Islet precursor cell (in vitro differentiated cells): Measurements from ENCODE around the gene GRAMD4.
"Not testable (repeated sequence)": the region's sequence is repeated elsewhere in the genome, so short reads cannot be mapped to it uniquely, and the experiment has no call there.

Experiments used
- DNase-seq: peaks from one replicate; pipeline ENCODE4 v3.0.0-alpha.2; 2018

The GRAMD4 gene

DNA sequence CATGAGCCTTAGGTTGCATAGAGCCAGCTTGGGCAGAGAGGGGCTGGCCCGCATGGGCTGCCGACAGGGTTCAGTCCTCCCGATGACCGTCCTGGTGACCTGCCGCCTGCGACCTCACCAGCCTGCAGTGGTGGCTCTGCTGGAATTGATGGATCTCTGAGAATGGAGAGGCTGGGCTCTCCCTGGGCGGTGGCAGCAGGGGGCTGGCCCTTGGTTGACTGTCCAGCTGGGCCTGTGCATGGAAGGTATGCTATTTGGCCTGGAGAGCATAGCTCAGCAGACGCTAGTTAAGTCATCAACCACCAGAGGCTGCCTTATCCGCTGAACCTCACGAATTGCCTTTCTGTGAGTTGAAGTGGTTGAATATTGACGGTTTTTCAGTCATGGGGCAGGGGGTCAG lies 19.7 kb downstream of the GRAMD4 start:
- DNase-seq, result no peak

DNA sequence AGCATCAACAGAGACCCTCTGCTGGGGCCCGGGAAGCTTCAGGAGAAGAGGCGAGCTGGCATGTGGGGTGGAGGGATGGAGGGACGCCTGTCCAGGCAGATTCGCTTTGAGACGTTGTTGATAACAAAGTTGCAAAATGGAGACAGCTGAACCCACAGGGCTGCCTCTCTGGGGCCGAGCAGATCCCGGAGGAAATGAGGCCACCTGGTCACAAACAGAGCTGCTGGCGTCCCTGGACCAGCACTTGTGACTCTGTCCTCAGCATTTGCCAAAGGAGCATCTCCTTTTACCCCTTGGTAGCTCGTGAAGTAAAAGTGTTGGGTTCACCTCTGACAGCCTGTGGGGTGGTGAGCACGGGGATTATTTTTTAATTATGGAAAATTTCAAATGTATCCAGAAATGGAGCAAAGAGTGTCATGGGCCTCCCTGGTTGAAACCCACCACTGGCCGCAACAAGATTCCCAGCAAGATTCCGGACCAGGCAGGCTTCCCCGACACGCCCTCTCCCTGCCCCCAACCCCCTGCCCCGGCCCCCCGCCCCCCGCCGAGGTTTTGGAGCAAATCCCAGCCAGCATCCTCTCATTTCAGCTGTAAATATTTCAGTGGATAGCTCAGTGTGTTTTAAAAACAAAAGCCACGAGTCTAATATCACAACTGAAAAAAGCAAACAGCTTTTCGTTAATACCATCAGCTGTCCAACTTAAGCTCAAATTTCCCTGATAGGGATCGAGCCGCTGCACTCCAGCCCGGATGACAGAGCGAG lies 20.3 kb downstream of the GRAMD4 start:
- DNase-seq, result no peak

DNA sequence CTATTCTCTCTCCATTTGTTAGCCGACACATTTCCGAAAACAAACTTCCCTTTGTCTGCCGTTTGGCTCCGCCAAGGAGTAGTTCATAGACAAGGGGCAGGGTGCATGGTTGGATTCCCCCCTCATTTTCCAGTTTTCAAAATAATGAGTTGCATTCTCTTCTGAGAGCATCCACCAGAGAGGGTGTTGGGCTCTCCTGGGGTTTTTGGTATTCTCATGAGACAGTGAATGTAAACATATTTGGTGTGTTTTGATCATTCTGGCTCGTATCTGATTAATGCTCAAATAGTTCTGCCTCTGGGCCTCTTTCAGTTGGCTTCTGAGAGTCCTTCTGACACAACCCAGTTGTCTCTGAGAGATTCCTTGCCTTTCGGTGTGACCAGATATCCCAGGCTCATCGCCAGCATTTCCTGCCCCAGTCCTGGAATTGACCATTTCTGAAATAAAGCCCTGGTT lies 21.7 kb downstream of the GRAMD4 start:
- no peak for DNase-seq

DNA sequence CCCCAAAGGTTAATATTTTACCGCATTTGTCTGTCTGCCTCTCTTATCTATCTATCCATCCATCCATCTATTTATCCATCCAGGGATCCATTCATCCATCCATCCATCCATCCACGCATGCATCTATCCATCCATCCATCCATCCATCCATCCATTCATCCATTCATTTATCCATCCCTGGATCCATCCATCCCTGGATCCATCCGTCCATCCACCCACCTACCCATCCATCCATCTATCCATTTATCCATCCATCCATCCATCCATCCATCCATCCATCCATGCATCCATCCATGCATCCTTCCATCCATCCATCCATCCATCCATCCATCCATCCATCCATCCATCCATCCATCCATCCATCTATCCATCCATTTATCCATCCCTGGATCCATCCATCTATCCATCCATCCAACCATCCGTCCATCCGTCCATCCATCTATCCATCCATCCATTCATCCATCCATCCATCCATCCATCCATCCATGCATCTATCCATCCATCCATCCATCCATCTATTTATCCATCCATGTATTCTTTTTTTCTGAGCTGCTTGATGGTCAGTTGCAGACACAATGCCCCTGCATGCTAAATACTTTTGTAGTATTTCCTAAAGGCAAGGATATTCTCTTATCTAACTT lies 22.8 kb downstream of the GRAMD4 start:
- not testable (repeated sequence) for DNase-seq

DNA sequence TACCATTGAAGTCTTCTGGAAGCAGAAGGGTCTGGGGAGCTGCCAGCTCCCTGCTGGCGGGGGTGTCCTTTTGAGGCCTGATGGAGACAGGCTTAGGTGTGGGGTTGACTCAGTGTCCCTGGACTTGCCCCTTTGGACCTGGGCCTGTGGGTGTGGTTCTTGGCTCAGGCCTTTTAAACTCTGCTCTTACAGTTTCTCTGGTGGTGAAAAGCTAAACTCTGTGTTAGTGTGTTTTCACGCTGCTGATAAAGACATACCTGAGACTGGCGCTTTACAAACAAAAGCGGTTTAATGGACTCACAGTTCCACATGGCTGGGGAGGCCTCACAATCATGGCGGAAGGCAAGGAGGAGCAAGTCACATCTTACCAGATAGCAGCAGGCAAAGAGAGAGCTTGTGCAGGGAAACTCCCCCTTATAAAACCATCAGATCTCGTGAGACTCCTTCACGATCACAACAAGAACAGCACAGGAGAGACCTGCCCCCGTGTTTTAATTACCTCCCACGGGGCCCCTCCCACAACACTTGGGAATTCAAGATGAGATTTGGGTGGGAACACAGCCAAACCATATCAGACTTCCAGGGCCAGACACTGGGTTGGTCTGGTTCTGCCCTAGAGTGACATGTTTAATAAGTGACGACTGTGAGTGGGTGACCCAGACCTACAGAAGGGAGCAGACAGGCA lies 26.5 kb downstream of the GRAMD4 start:
- no peak for DNase-seq

DNA sequence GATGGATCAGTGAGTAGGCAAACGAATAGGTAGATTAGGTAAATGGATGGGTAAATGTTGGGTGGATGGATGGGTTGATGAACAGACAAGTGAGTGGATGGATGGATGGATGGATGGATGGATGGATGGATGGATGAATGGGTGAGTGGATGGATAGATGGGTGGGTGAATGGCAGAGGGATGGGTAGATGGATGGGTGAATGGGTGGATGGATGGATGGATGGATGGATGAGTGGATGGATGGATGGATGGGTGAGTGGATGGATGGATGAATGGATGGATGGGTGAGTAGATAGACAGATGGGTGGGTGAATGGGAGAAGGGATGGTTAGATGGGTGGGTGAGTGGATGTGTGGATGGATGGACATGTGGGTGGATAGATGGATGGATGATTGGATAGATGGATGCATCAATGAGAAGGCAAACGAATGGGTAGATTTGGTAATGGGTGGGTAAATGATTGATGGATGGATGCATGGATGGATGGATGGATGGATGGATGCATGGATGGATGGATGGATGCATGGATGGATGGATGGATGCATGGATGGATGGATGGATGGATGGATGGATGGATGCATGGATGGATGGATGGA lies 28.1 kb downstream of the GRAMD4 start:
- not testable (repeated sequence) for DNase-seq

DNA sequence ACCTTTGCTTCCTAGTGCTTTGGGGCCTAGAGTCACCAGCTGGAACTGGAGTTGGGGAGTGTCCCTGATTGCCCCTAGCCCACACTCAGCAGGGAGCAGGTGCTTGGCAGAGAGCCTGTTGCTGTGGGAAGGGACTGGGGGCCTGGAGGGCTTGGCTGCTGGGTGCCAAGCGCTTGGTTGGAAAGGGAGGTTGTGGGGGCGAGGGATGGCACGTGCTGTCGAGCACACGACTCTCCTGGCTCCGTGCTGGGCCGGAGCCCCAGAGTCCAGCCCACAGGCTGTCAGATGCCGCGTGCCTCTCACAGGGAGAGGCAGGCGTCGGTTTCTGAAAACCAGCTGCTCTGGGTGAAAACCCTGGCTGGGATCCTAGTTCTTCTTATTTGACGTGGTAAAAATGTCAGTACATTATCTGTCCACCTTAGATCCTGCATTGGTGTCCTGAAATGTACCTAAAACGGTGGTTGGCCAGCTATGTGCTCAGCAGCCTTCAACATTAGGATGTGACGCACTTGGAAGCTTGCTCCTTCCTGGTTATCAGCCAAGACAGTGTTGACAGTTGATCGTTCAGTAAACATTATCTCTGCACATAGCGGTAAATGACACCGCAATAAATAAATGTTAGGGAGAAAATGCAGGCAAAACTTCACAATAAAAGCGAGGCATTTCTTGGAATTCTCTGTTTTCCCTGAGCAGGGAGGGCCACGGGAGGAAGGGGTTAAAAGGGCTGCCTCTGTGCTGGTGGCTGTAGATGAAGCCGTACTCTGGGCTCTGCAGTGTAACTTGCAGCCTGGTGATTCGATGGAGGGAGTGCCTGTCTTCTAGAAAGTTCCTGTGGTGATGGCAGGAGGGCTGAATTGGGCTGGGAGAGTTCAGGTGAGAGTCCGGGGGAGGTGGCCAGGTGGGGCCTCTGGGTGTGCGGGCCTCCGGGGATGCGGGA lies 29.2 kb downstream of the GRAMD4 start:
- DNase-seq, result no peak

DNA sequence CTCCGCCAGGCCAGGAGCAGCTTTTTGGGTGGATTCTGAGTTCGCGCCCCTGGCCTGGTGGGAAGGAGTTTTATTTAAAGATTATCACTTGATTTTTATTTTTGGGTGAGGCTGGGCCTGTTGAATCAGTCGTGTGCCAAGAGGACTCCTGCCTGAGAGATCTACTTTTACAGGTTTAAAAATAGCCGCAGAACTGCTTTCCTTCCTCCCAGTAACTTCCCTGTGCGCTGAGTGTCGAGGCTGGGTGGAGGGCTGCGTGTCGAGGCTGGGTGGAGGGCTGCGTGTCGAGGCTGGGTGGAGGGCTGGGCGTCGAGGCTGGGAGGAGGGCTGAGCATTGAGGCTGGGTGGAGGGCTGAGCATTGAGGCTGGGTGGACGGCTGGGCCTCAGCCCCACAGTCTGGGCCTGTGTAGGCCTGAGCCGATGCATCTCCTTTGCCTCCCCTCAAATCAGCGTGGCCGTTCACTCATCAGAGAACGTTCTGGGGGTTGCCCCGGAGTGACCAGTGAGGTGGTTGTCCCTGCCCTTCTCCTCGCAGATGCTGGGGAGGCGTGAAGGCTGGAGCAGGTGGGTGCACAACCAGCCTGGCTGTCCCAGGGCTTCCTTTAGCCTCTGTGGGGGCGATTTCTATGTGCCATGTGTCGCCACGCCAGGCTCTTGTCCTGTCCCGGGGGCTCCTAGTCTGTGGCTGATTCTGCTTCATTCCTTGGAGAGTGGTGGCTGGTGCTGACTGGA lies 30.1 kb downstream of the GRAMD4 start:
- DNase-seq, result no peak

DNA sequence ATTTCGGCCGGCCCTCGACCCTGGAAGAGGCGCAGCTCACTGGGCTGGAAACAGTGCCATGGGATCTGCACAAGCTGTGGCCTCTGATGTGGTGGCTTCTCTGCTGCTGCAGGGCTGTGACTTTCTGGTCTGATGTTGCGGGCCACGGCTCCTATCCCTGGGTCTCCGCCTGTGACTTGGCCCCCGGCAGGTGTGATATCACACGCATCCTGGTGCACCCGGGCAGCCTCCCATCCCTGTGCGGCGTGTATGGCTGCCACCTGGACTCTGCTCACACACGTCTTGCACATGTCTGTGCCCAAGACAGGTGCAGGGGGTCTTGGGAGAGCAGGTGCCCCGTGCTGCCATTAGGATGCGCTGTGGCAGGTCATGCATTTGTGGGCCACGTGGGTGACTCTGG lies 31.1 kb downstream of the GRAMD4 start:
- DNase-seq, result no peak

DNA sequence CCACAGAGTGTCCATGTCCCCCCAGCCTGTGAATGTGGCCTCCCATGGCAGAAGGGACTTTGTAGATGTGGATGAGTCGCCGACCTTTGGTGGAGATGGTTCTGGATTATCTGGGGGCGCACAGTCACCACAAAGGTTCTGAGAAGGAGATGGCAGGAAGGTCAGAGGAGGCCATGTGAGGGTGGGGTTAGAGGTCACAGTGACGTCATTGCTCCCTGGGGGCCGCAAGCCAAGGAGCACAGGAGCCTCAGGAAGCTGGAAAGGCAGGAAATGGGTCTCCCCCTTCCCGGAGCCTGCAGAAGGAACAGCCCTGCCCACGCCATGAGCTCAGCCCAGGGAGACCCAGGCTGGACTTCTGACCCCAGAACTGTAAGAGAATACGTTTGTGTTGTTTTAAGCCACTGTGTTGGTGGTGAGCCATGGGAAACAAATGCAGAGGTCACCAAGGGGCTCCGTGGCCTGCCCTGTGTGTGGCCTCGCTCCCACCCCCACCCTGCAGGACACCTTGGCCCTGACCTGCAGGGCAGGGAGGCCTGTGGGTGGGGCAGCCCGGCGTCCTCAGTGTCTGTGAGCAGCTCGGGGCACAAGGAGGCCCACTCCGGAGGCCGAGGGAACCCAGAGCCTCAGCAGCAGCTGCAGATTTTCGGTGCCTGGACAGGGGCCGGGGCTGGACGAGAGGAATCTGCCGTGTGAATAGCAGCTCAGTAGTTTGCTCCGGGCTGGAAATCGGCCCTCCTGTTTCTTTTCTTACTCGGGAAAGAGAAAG lies 32.1 kb downstream of the GRAMD4 start:
- no peak for DNase-seq

DNA sequence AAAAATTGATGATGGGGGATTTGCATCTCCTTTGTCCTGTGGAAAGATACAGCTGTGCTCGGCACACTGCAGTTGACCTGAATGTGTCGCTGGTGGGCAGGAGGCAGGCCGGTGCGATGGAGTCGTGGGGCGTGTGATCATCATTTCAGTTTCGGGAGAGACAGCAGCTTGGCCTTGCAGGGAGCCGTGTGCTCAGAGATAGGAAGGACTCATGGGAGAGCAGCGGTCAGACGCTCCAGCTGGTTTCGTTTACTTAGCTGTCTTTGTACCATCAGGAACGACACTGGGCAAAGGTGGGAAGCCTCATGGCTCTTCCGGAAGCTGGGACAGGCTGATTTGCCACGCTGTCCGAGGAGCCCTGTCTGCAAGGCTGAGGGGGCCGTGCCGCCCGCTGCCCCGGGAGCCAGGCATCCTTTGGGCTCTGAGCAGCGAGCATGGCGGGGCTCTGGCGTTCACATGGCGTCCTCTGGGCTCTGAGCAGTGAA lies 32.7 kb downstream of the GRAMD4 start:
- no peak for DNase-seq

DNA sequence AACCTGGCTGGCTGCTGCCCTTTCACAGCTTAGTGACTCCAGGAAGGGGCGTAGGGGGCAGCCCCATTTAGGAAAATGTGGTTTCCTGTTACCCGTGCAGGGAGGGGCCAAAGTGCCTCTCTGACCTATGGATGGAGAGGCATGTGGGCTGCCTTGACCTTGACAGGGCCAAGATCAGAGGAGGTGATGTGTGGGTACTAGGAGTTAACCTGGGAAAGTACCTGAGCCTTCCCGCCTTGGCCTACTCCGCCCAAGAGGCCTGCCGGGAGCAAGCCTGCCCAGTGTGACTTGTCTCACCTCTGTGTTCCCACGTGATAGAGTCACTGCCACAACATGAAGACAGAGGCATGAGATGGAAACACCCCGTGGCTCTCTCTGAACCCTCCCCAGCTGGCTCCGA lies 33.4 kb downstream of the GRAMD4 start:
- no peak for DNase-seq

DNA sequence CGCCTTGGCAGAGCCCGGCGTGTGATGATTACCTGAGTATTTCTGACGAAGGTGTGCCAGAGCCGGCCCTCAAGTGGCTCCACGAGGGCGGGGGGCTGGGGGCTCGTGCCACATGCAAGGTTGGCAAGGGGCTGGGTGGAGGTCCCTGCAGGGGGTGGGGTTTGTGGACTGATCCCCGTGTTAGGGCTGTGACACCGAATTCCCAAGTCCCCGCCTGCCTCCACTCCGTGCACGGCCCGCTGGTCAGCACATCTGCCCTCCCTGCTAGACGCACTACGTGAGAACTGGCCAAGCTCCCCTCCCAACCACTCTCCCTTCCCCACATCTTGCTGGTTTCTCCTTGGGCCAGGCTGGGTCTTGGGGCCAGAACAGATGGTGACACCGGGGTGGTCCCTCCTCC lies 34.2 kb downstream of the GRAMD4 start:
- DNase-seq, result no peak

DNA sequence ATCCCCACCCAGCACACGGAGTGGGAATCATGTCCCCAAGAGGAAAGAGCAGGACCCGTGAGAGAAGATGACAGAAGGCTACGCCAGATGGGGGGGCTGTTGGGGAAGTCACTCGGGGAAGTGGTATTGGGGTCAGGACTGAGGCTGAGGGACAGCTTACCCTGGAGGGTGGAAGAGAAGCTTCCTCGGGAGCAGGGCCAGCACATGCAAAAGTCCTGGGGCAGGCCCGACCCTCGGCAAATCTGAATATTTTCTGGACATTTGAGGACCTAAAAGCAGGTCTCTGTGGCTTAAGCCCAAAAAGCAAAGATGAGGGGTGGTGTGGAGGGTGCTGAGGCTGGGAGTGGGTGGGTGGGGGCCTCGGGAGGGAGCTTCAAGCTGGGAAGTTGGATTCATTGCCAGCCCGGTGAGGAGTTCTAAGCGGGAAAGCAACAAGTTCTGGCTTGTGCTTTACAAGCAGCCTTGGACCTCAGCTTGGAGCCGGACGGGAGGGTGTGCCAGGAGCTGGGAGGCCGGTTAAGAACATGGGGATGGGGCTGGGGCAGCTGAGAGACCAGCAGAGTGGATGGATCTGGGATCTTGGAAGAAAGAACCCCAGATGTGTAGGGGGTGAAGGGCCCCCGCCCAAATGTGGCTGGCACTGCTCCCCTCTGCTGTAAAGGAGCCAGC lies 34.9 kb downstream of the GRAMD4 start:
- no peak for DNase-seq

DNA sequence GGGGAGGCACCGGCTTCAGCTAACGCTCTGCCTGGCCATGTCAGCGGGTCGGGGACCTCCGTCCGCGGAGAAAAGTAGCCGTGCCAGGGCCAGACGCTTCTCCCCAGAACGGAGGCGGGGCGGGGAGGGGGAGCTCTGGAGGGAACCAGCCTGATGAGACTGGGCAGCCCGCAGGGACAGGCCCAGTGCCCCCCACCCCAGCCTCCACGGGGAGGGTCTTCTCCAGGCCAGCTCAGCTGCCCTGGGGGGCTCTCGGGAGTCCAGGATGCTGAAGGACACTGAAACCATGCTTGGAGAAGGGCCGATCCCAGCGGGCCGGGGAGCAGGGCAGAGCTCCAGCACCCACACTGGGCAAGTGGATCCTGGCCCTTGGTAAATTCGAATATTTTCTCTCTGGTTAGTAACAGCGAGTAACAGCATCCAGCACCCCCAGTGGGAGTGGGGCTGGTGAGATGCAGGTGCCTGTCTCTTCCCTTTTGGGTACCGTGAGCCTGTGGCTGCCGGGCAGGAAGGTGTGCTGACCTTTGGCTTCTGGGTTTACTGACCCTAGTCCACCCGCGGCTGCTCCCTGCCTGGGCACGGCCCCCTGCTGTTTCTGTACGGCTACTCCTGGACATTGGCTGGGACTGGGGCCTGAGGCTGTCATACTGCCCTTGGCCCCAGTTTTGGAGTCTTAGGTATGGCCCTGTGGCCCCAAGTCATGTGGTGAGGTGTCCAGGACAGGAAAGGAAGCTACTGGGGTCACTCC lies 35.8 kb downstream of the GRAMD4 start:
- no peak for DNase-seq

DNA sequence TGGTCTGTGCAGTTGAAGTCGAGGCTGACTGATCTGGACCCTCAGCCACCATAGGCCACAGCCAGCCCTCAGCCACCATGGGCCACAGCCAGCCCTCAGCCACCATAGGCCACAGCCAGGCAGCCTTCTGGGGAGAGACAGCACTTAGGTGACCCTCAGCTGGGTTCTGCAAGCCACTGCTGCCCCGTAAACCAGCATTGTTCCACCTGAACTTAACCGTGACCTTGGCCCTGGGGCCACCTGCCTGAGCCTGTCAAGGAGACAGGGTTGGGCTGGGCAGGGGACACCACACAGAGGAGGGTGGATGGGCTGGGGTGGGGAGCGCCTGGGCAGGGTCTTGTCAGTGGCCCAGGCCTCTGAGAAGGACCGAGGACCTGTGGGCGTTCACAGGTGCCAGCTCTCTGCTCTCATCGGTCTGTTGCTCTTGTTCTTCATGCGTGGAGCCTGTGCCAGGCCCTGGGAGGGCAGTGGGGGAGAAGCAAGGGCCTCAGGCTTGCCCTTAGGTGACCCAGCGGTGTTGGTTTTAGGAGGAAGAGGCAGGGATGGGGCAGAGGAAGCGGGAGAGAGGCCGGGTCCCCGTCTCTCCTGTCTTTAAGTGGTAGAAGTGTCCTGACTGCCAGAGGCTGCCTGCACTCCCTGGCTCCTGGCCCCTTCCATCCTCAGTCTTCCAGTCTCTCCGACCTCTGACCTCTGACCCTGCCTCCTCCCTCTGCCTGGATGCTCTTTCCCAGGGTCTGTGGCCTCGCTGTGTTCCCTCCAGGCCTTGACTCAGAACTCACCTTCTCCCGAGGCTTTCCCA lies 36.9 kb downstream of the GRAMD4 start:
- DNase-seq, result no peak

DNA sequence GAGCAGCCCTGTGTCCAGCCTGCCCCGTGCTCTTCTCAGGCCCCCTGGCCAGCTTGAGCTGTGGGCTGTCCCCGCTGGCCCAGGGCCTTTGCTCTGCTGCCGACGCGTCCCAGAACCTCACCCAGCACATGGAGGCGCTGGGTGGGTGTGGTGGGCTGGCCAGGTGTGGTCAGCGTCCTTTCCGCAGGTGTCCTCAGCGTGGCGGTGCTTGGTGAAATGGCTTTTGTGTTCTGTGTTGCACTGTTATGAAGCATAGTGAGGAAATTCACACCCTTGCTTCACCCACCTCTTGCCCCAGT lies 37.4 kb downstream of the GRAMD4 start:
- DNase-seq, result no peak

DNA sequence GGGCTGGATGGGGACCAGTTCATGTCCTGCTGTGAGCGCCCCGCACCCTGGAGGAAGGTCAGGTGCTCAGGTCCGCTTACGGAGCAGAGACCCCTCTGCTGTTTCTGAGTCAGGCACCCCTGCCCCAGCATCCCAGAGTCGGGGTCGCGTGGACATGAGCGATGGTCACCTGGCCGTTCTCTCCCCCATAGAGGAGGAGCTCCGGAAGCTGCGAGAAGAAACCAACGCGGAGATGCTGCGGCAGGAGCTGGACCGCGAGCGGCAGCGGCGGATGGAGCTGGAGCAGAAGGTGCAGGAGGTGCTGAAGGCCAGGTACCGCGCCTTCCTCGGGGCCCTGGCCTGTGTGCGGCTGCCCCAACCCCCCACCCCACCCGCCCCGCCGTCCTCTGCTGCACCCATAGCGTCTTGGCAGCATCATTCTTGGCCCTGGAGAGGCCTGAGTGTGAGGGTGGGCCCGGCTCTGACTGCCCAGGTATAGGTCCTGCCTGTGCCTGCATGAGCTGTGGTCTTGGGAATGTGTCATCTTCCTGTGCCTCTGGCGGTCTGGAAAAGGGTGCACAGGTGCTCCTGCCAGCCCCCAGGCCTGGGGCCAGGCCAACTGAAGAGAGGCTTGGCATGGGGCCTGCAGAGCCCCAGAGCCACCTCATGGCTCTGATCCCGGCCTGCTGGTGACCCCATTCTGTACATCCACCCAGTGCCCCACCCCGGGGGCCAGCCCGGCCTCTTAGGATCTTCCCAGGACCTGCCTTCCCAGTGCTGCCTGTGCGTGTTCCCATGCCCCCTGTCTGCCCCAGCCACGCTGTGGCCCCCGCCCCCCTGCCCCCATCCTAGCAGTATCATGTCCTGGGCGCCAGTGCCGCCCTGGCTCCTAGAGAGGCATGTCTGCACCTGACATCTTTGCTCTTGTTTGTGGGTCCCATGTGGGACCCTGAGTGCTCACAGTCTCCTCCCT lies 38.1 kb downstream of the GRAMD4 start:
- DNase-seq, result no peak
